SW 1271 (cell line): ENCODE results near the gene ZNF346.
A peak's percentile ranks its signal among the peaks of the same experiment; 100 is the strongest.

ENCODE experiments used
- DNase-seq, 2 experiments: peaks; one replicate each; lab custom pipeline; 2025; lab: John Stamatoyannopoulos, UW

ZNF346 gene

DNA sequence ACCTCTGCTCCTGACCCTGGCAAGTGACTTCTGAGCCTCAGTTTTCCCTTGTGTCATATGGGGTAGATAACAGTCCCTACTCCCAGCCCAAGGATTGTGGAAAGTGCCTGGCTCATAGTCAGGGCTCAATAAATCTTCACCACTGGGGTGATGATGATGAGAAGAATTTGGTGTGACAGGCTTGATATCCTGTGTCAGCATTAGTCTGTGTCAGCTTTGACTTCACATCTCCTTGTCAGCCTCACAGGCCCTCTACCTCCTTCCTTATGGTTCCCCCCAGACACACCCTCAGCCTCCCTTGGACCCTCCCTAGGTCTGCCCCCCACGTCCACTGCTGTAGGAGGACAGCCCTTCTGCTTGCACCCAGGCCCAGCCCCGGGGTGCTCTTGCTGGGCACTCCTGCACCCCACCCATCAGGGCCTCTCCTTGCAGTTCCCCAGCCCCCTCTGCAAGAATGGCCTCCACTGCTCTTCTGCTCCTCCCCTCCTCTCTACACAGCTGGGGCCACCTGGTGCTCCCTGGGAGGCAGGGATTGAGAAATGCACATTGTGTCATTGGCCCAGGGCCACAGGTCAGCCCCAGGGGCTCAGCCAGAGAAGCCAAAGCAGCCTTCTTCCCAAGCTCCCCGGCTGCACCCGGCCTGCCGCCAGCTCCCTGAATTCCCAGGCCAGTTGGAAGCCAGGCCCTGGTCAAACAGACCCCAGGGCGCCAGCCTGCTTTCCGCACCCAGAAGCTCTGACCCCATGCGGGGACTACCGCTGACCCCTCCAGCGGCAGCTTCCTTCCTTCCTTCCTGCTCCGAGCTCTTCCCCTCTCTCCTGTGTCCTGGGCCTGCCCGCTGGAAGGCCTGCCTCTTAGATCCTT, 72.0 kb downstream of the ZNF346 start:
- DNase-seq, result no peak

DNA sequence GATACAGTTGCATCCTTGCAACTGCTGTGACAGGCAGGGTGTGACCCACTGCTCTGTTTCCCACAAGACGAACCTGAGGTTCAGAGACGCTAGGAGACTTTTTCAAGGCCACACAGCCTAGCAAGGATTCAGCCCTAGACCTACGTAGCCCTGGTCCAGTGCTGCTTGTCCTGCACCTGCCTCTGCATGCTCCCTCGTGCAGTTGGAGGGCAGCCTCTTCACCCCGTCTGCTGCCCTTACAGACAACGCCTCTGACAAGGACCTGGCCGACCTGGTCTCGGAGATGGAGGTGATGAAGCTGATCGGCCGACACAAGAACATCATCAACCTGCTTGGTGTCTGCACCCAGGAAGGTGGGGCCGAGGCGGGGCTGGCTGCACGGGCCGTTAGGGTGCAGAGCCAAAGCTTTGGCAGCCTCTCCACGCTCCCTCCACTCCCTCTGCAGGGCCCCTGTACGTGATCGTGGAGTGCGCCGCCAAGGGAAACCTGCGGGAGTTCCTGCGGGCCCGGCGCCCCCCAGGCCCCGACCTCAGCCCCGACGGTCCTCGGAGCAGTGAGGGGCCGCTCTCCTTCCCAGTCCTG, 72.7 kb downstream of the ZNF346 start:
- DNase-seq, result no peak

DNA sequence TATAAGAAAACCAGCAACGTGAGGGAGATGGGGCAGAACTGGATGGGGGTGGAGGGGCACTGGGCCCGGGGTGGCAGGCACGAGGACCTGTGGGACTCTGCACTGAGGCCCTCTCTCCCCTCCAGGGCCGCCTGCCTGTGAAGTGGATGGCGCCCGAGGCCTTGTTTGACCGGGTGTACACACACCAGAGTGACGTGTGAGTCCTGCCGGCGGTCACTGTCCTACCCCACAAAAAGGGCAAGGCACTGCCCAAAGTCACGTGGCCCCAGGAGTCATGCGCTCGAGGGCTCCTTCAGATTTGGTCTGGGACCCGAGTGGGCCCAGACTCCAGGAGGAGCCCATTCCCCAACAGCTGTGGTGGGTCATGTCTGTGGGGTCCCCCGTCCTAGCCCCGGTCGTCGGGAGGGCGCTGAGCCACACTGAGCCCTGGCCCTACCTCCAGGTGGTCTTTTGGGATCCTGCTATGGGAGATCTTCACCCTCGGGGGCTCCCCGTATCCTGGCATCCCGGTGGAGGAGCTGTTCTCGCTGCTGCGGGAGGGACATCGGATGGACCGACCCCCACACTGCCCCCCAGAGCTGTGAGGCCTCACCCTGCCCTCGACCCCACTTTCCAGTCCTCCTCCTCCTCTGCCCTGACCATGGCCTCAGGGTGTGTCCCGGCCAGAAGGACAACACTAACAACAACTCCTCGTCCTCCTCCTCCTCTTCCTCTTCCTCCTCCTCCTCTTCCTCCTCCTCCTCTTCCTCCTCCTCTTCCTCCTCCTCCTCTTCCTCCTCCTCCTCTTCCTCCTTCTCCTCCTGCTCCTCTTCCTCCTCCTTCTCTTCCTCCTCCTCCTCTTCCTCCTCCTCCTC, 73.9 kb downstream of the ZNF346 start:
- no peak for DNase-seq

DNA sequence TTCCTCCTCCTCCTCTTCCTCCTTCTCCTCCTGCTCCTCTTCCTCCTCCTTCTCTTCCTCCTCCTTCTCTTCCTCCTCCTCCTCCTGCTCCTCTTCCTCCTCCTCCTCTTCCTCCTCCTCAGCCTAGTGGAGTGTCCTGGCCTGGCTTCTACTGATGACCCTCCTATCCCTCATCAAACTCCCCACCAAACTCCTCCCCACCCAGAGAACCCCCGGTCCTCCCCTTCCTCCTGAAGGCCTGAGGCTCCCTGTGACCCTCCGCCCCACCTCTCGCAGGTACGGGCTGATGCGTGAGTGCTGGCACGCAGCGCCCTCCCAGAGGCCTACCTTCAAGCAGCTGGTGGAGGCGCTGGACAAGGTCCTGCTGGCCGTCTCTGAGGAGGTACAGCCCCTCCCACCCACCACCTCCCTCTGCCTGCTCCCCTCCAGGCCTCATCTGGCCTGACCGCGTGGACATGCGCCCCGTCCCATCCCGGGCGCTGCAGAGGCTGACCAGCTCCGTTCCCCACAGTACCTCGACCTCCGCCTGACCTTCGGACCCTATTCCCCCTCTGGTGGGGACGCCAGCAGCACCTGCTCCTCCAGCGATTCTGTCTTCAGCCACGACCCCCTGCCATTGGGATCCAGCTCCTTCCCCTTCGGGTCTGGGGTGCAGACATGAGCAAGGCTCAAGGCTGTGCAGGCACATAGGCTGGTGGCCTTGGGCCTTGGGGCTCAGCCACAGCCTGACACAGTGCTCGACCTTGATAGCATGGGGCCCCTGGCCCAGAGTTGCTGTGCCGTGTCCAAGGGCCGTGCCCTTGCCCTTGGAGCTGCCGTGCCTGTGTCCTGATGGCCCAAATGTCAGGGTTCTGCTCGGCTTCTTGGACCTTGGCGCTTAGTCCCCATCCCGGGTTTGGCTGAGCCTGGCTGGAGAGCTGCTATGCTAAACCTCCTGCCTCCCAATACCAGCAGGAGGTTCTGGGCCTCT, 74.8 kb downstream of the ZNF346 start:
- DNase-seq, result no peak

DNA sequence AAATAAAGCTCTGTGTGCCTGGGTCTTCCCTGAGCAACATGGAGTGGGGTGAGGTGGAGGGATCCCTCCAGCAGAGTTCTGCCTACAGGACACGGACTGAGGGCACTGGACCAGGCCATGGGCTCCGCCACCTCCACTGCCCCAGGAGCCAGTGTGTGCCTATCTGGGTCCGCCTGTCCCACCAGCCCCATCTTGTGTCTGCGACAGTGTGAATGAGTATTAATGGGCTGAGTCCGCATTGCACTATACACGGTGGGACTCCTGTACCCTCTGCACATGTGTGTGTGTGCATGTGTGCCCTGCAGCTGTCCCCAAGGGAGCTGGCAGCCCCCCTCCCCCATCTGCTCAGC, 75.6 kb downstream of the ZNF346 start:
- DNase-seq, result no peak

DNA sequence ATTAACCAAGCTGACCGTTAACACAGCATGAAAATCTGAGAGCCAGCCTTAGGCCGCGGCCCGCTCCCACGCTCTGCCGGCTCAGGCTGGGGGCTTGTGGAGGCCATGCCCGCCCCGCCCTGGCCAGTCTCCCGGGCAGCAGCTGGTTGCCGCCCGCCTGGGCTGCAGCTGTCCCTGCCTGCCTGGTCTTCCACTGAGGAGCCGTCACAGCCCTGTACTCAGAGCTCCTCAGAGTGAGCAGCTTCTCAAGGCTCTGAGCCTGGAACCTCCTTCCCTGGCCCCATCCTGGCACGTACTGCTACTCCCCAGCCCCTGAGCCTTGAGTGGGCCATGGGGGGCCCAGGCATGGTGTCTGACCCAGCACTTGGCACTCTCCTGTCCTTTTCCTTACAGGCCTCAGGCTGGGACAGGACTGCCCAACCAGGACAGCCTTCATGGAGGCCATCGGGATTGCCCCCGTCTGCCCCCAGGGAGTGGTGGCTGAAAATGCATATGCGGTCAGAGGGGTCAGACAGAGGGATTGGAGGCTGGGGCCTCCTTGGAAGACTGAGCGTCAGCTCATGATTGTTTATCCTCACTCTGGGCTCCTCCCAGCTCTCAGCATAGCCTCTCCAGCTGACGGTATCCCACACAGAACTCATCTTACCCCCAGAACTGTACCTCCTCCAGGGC, 76.1 kb downstream of the ZNF346 start:
- DNase-seq, result no peak

DNA sequence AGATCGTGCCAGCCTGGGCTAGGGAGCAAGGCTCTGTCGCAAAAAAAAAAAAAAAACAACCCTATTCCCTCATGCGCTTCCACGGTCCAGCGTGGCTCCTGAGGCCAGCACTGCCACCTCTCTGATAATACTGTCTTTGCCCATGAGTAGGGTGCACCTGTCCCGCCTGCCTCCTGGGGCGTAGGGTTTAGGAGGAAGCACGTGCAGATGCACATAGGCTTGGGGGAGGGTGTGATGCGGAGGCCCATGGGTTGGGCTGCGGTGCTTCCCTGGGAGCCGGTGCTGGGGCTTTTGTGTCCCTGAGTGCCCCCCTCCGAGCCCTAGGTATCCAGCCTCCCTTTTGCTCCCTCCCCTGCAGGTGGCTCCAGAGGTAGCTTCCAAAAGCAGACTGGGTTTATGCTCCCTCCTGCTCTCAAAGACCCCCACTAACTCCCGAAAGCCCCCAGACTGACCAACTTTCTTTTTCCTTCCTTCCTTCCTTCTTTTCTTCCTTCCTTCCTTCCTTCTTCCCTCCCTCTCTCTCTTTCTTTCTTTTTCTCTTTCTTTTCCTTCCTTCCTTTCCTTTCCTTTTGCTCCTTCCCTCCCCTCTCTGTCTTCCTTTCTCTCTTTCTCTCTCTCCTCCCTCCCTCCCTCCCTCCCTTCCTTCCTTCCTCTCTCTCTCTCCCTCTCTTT, 77.1 kb downstream of the ZNF346 start:
- no peak for DNase-seq

DNA sequence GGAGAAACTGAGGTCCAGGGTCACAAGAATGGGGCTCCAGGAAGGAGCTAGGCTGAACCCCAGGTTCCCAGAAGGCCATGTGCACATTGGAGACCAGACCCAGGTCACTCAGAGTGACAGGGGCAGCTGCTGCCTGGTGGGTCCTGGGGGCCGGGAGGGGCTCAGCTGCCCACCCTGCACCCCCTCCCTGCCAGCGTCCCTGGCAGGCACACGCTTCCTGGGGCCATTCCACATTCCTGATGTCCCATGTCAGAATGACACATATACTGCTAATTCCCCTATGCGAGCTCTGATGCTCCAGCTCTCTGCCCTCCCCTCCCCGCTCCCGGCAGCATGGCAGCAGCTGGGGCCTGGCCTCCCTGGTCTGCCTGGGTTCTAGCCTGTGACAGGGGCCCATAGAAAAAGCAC, 78.2 kb downstream of the ZNF346 start:
- DNase-seq, result no peak

DNA sequence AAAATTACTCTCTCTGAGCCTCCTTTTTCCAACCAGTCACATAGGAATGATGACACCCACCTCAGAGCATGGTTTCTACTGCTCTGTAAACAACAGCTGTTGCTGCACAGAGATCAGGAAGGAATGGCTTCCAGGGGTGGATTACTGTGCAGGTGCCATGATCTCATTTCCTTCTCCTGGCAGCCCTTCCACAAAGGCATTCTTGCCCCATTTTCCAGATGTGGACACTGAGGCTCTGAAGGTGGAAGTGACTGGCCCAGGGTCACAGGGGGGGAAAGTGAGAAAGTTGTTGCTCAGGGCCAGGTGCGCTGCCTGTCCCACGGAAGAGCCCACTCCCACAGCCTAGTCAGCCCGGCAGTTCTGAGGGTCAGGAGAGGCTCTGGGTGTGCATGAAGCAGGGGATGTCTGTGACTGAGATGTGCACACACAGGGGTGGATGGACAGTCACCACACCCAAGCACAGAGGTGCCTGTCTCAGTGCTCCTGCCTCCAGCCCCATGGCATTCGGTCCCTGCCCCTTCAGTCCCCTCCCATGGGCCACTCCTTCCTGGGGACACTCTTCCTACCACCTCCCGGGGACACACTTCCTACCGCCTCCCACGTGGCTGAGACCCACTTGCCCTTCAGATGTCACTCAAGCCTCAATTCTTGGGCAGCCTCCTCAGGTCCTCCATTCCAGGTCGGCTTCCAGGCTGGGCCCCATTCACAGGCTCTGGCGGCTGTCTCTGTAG, 81.2 kb downstream of the ZNF346 start:
- no peak for DNase-seq

DNA sequence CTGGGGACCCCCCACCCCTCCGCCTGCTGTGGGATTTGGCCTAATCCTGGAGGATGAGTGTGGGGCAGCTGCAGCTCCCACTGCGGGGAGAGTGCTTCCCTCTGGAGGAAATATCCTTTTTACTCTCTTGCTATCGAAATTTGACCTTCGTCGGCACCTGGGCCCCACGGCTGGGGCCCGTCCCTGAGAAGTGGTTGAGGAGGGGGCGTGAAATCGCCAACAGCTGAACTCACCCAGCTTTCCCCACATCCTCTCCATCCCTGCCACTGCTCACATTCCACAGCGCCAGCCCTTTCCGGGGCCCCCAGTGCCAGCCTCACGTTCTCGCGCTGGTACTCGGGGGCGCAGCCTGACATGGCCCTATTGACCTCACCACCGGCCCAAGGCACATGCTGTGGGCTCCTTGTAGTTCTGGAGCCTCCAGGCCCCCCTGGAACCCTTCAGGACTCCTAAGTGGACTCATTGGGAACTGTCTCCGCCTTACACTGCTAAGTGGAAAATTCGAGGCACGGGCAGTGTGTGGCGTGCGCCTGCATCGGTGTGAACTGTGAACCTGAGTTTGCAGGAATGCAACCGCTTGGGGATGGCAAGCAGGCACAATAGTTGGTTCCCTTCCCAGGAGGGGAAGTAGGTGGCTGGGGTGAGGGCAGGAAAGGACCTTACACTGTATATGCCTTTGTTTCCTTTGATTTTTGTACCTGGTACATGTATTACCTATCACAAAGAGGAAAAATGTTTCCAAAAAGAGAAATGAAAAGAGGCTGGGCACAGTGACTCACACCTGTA, 83.4 kb downstream of the ZNF346 start:
- no peak for DNase-seq

DNA sequence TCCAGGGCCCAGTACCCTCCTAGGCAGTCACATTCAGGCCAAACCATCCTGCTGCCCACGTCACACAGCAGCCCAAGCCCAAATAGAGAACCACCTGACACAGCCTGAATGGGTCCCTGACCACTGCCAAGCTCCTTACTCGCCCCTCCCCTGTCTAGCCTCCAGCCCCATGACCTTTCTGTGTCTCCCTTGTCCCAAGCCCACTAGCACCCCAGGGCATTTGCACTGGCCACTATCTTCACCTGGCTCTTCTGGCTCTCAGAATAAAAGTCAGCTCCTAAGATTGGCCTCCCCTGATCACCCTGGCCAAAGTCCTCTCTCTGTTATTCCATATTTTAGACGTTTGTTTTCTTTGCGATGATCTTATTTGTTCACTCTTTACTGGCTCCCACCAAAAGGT, 84.7 kb downstream of the ZNF346 start:
- no peak for DNase-seq

DNA sequence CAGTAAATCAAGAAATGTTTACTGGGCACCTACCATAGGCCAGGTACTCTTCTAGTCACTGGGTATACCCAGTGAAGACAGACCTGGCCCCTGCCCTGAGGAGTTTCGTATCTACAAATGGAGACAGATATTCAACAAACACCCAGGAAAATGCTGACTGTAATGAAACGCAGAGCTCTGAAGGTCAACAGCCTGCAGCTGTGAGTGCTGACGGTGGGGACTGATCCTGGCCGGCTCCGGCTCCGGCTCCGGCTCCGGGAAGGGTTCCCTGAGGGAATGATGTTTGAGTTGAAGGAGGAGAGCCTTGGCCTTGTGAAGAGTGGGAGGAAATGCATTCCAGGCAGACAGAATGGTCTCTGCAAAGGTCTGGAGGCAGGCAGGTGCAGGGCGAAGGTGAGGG, 87.3 kb downstream of the ZNF346 start:
- no peak for DNase-seq

DNA sequence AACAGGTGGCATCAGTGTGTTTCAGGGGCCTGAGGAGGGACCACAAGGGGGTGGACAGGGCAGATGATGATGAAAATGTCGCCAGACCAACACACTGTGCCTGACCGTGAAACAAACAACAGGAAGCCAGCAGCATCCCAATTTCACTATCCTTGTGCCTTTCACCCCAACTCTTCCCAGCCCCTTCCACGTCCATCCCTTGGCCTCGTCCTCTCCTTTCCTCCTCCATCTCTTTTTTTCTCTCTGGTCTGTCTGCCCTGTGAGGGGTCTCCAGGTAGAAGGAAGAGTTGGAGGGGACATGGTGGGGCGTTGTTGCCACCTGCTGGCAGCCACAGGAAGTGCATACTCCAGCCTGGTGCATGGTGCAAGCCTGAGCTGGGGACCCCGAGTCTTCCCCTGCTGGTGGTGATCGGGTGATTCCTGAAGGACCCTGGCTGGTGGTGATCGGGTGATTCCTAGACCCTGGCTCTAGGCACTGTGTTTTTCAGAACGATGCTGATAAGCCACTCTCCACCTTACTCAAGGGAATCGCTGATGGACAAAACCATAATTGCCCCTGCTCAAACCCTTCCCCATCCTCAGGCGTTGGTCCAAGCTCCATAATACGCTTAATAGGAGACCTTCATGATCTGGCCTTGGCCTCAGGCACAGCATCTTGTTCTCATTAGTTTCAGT, 89.4 kb downstream of the ZNF346 start:
- peak in 1 of 2 experiments; percentile 53 for DNase-seq

DNA sequence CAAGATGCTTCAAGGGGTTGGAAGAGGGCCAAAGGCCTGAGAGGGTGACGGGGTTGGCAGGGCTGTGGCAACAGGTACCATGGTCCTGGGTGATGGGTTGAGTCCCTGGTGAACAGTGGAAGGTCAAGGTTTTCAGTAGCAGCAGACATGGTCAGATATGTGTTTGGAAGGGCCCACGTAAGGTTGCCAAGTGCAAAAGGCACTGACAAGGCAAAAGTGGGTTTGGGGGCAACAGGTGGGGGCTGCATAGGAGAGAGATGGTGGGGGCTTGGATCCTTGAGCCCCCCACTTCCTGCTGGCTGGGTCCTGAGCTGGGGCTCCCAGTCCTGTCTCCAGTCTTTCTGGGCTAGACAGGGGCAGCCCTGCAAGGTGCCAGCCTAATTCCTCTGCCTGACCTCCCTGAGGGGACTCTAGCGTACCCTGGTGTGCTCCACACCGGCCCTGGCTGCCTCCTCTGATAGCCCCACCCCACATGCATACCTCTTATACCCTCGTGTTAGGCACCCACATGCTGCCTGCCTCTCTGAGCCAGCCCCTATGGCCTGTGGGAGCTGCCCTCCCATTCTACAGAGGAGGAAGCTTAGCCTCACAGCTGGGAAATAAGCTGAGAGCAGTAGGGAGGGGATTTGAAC, 90.2 kb downstream of the ZNF346 start:
- DNase-seq, result no peak

DNA sequence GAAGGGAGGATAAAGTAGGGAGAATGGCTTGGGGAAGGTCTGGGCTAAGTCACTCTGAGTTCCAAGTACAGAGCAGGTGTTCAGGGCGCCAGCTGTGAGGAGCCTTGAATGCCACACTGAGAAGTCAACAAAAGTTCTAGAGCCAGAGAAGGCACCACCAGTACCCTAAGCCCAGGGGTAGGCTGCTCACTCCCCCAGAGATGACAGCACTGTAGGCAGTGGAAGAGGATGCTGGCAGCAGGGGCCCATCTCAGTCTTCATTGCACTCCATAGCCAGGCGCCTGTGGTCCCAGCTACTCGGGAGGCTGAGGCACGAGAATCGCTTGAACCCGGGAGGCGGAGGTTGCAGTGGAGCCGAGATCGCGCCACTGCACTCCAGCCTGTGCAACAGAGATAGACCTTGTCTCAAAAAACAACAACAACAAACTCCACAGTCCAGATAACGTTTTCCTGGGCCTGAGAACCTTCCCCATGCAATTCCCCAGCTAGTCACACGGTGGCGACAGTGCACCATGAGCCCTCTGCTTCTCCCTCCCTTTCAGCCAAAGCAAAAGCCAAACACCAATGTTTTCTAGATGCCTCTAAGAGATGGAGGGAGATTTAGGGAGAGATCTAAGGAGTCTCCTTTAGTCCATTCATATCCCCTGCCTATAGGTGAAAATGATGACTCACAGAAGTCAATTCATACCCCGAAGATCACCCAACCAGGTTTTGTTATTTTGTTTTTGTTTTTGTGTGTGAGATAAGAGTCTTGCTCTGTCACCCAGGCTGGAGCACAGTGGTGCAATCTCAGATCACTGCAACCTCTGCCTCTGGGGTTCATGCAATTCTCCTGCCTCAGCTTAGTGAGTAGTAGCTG, 91.3 kb downstream of the ZNF346 start:
- DNase-seq, result peak in 1 of 2 experiments; percentile 81

DNA sequence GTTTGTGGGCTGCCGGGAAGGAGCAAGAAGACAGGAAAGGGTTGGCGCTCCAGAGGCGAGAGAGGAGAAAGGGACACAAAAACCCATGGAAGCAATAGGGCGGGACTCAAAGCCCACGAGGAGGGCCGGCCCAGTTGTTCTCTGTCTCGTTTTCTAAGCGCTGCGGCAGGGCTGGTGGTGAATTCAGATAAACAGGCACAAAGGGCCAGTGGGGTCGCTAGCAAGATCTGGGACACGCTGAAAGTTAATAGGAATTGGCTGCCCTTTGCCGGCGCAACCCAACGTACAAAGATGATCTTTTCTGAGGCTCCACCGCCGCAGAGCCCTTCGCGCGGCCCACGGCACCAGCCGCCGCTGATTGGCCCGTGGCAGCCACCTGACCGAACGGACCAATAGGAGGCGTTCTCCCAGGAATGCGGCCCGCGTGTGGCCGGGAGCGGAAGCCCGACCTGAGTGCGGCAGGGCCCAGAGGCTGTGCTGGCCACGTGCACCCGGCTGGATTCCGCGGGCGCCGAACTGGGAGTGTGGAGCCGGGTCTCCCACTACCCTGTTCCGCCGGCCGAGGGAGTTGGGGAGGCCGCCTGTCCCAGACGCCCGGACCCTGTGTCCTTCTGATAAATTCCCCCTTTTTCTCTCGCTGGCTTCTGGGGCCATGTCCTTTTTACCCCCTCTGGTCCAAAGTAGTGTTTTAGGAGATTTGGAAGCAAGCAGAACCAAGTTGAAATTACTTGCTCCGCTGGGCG, 94.3 kb downstream of the ZNF346 start:
- no peak for DNase-seq
